ENCODE results near the gene MICALL2.

- TF ChIP-seq CTCF (IDR thresholded peaks at IDR 0.05): no peak
- TF ChIP-seq ZFX (IDR thresholded peaks at IDR 0.05; ENCODE audit: borderline replicate concordance): no peak
Observed at GRCh38 chr7:1486571-1486970, 27.3 kb upstream of the MICALL2 start.

Measured in 22Rv1 (cell line).